Measurements from ENCODE around the gene PARPBP. TPM values are rescaled to one million over a fixed set of nuclear protein-coding genes. Genes with fewer than 3 reads are reported as not detected.

The PARPBP gene
- polyA plus RNA-seq, 1 of the 3 experiments (the other 2 are of a cell fraction): 3.1 TPM

GRCh38 chr12:102096855-102097254 lies 23.1 kb upstream of the PARPBP start:
- H3K4me2 ChIP-seq: no peak overlapping the region
- no peaks in the 10 kb centered on the region for H3K9me2 ChIP-seq
- ChIA-PET CTCF (interaction anchor here (1.0 to 1.1 kb wide), 3 partner anchors 20 to 401 kb away, joined by 3 read pairs; no protein-coding TSS in a partner anchor), POLR2A (no interaction called here)
- TF ChIP-seq POLR2AphosphoS5 (IDR thresholded peaks at IDR 0.05; ENCODE audit: low read depth, low read length) (no peak), NRF1 (IDR thresholded peaks at IDR 0.05; ENCODE audit: low read depth, low read length) (no peak), CTCF (IDR thresholded peaks at IDR 0.05) (no peak), RFX5 (IDR thresholded peaks at IDR 0.05; ENCODE audit: low read length) (no peak), RCOR1 (IDR thresholded peaks at IDR 0.05; ENCODE audit: low read length) (no peak), FOXM1 (IDR thresholded peaks at IDR 0.05; ENCODE audit: low read depth) (no peak), GATA2 (CRISPR knock-in tag; IDR thresholded peaks at IDR 0.05) (no peak), MAX (IDR thresholded peaks at IDR 0.05; ENCODE audit: low read depth) (no peak), PBX3 (IDR thresholded peaks at IDR 0.05) (no peak), MXI1 (IDR thresholded peaks at IDR 0.05; ENCODE audit: low read depth, low read length) (no peak), YY1 (IDR thresholded peaks at IDR 0.05; ENCODE audit: low read depth) (no peak), IRF3 (IDR thresholded peaks at IDR 0.05; ENCODE audit: low read depth, low read length) (no peak), EZH2phosphoT487 (IDR thresholded peaks at IDR 0.05; ENCODE audit: borderline replicate concordance, low read depth) (no peak), RXRA (IDR thresholded peaks at IDR 0.05; ENCODE audit: borderline replicate concordance, low read depth) (no peak), REST (IDR thresholded peaks at IDR 0.05; ENCODE audit: low read depth, low read length) (no peak), ELF1 (IDR thresholded peaks at IDR 0.05) (no peak), NFIC (IDR thresholded peaks at IDR 0.05; ENCODE audit: borderline replicate concordance) (no peak), SMC3 (IDR thresholded peaks at IDR 0.05; ENCODE audit: low read depth, low read length) (no peak)
- peaks cover 44 to 58% of the 10 kb centered on the region in 2 experiments for H3K36me3 ChIP-seq (replicated peaks in 1 of 2; ENCODE audit: control insufficient read depth in 1 of 2, insufficient read depth in 2 of 2, low read length in 1 of 2)
- peaks cover 0 to 7% of the 10 kb centered on the region in 2 experiments; a peak in 2 of 4 replicates for H3K4me1 ChIP-seq (ENCODE audit: control insufficient read depth in 1 of 2, insufficient read depth in 2 of 2, low read depth in 1 of 2, low read length in 1 of 2)
- no peaks in the 10 kb centered on the region for H3K79me2 ChIP-seq (ENCODE audit: insufficient read depth)
- no peaks in the 10 kb centered on the region for H3K9me3 ChIP-seq
- H4K20me1 ChIP-seq (ENCODE audit: insufficient read depth): no peaks in the 10 kb centered on the region
- H3K9ac ChIP-seq: no peak overlapping the region
- H3K27me3 ChIP-seq (ENCODE audit: insufficient read depth): no peaks in the 10 kb centered on the region
- no peak for DNase-seq
- H3K27ac ChIP-seq (ENCODE audit: low read depth in 2 of 2, low read length in 1 of 2): no peak overlapping the region; a peak in 1 of 4 replicates
- H3K4me3 ChIP-seq (ENCODE audit: low read depth in 2 of 2, low read length in 1 of 2): no peak overlapping the region
- 94% methylated on average over 3 of the region's 3 CpGs for WGBS (ENCODE audit: low lambda C conversion rate)
- H2AFZ ChIP-seq (ENCODE audit: low read depth): no peak overlapping the region
- peaks cover 3% of the 10 kb centered on the region for H3F3A ChIP-seq (replicated peaks; ENCODE audit: insufficient read depth)

All from SK-N-SH (cell line).